Esophagus squamous epithelium (tissue), 5 donors: ENCODE data around the gene ATG3. TPM values are rescaled to one million over a fixed set of nuclear protein-coding genes. Genes with fewer than 3 reads are reported as not detected.

ENCODE experiments used
- DNase-seq: peaks from one replicate; lab custom pipeline; 2025; lab: John Stamatoyannopoulos, UW
- H3K27ac ChIP-seq, 4 donors: fragments of 200-600 bp; sonication (generic); one replicate each; pipeline ENCODE4 v1.5.1; 2016 to 2019; ENCODE audit warnings: mild to moderate bottlenecking in 1 of 4
- H3K27me3 ChIP-seq, 4 donors: fragments of 200-600 bp; sonication (generic); 1 replicate in 3 of 4; 2 replicates in 1 of 4; pipeline versions ENCODE4 v1.5.1 to v1.6.0; 2017 to 2021; ENCODE audit warnings: antibody characterized with exemption in 1 of 4
- H3K36me3 ChIP-seq, 3 donors: fragments of 200-600 bp; sonication (generic); one replicate each; pipeline ENCODE4 v1.5.1; 2016 to 2019
- H3K4me1 ChIP-seq, 3 donors: fragments of 200-600 bp; sonication (generic); one replicate each; pipeline ENCODE4 v1.5.1; 2017 to 2019
- H3K4me3 ChIP-seq, 4 donors: fragments of 200-600 bp; sonication (generic); 1 replicate in 3 of 4; 2 replicates in 1 of 4; pipeline ENCODE4 v1.5.1; 2016 to 2019; ENCODE audit warnings: mild to moderate bottlenecking in 2 of 4, moderate library complexity in 1 of 4
- H3K9me3 ChIP-seq, 3 donors: fragments of 200-600 bp; sonication (generic); one replicate each; pipeline ENCODE4 v1.5.1; 2016 to 2019
- POLR2A ChIP-seq, 4 donors: fragments of 450-650 bp; IDR thresholded peaks; one replicate each; pipeline ENCODE4 v1.6.1; 2017; ENCODE audit warnings: antibody characterized with exemption in 4 of 4, mild to moderate bottlenecking in 4 of 4, moderate library complexity in 3 of 4
- WGBS, 2 donors: methylation state at CpG; one replicate each; pipeline ENCODE4 v1.1.5; 2018; 5-methylcytosine and 5-hydroxymethylcytosine counted together
- intact Hi-C: fragments of 100-400 bp; cut with DNase I; formaldehyde crosslinking; loops from one replicate; pipeline ENCODE4 v1.15.0; 2022
- total RNA-seq, 4 donors: library from RNA; depleted of rRNA; stranded (reverse); fragments of >200 nt; gene quantifications; one replicate each; pipeline ENCODE4 v1.1.0, GENCODE V29; 2016
- TF ChIP-seq, protein P1 (sequence below), 6 experiments: fragments of 450-650 bp in 4 of 6; fragments of 200-600 bp in 2 of 6; sonication (generic) in 2 of 6; IDR thresholded peaks; one replicate each; pipeline ENCODE4 v1.5.1; 2016 to 2019; ENCODE audit warnings: antibody characterized with exemption in 6 of 6, mild to moderate bottlenecking in 4 of 6, moderate library complexity in 4 of 6
- donor health status: DM: yes; HTN: yes; CAD: no.

ATG3 gene
- total RNA-seq, 4 donors from 2014 or later: 48.3 to 58.6 (median 51.3) TPM

DNA sequence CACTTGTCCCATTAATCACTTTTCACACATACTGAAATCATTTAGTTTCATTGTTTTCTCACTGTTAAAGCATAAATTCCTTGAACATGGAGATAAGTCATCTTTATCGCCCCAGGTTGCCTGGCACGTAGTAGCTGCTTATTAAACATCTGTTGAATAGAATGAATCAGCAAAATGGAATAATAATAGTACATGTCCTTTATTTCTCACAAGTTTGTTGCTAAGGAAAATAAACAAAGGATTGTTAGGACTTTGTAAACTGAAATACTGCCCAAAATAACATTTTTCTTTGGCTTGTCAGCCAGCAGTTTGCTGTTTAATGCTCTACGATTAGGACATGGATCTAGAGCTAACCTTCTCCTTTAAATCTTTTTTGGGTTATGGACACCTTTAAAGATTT lies 17.9 kb upstream of the ATG3 start:
- TF ChIP-seq, protein P1, sequence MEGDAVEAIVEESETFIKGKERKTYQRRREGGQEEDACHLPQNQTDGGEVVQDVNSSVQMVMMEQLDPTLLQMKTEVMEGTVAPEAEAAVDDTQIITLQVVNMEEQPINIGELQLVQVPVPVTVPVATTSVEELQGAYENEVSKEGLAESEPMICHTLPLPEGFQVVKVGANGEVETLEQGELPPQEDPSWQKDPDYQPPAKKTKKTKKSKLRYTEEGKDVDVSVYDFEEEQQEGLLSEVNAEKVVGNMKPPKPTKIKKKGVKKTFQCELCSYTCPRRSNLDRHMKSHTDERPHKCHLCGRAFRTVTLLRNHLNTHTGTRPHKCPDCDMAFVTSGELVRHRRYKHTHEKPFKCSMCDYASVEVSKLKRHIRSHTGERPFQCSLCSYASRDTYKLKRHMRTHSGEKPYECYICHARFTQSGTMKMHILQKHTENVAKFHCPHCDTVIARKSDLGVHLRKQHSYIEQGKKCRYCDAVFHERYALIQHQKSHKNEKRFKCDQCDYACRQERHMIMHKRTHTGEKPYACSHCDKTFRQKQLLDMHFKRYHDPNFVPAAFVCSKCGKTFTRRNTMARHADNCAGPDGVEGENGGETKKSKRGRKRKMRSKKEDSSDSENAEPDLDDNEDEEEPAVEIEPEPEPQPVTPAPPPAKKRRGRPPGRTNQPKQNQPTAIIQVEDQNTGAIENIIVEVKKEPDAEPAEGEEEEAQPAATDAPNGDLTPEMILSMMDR (IDR thresholded peaks at IDR 0.05): no peak
- TF ChIP-seq POLR2A (IDR thresholded peaks at IDR 0.05): no peak
- H3K27me3 ChIP-seq: no peaks in the 10 kb centered on the region
- no peak for DNase-seq
- peaks cover 0 to 7% (median 0%) of the 10 kb centered on the region in 3 donors for H3K4me1 ChIP-seq
- WGBS, 2 donors: 38 to 43% methylated on average over 3 of the region's 3 CpGs
- no peak overlapping the region for H3K4me3 ChIP-seq
- no peaks in the 10 kb centered on the region for H3K9me3 ChIP-seq
- peaks cover 0 to 84% (median 9%) of the 10 kb centered on the region in 3 donors for H3K36me3 ChIP-seq
- H3K27ac ChIP-seq: no peak overlapping the region
- intact Hi-C loops: loop anchor here (10.0 kb wide), 1 partner anchor 245 kb away; no protein-coding TSS in a partner anchor

DNA sequence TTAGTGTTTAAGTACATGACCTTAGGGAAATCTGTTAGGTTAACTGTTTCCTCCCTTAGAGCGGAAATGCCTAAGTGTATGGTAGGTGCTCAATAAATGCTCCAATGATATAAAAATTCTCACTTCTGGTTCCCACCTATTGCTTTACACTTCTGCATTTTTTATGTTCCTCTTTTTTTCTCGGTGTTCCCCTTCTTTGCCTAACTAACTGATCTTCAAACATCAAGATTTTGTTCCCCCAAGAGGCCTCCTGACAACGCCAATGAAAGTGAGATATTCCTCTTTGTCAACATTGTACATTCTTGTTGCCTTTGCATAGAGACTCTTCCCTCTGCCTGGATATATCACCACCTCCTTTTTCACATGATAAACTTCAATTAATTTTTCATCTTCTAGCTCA lies 17.5 kb upstream of the ATG3 start:
- Histone ChIP-seq H3K4me3 (no peak overlapping the region), H3K27me3 (no peaks in the 10 kb centered on the region), H3K4me1 (peaks cover 0 to 7% (median 0%) of the 10 kb centered on the region in 3 donors), H3K9me3 (no peaks in the 10 kb centered on the region), H3K36me3 (peaks cover 0 to 84% (median 6%) of the 10 kb centered on the region in 3 donors), H3K27ac (no peak overlapping the region)
- no peak for DNase-seq
- no peak for TF ChIP-seq POLR2A (IDR thresholded peaks at IDR 0.05)
- TF ChIP-seq, protein P1 (IDR thresholded peaks at IDR 0.05): no peak
- intact Hi-C loops: no loop called here
- WGBS, 2 donors: 64 to 75% methylated on average over 3 of the region's 3 CpGs

DNA sequence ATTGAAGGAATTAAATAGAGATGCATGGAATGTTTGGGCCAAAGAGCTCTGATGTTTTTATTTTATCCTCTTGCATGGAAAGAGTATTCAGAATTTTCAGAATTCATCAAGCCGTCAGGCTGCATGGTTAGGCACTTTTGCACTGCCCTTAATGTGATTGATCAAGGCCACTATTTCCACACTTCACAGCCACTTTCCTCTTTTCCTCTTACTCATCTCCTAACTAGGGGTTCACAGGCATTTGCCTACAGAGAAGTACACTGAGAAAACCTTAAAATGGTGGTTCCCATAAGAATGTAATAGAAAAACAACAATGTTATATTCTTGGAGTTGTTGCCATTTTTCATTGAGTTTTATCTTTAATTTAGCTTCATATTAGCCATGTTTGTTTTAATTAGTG lies 10.9 kb upstream of the ATG3 start:
- Histone ChIP-seq H3K27me3 (no peaks in the 10 kb centered on the region), H3K9me3 (no peaks in the 10 kb centered on the region), H3K4me1 (peaks cover 0 to 4% (median 0%) of the 10 kb centered on the region in 3 donors), H3K27ac (no peak overlapping the region), H3K4me3 (no peak overlapping the region), H3K36me3 (peaks cover 0 to 86% (median 0%) of the 10 kb centered on the region in 3 donors)
- intact Hi-C loops: no loop called here
- 73 to 83% methylated on average over 1 of the region's 1 CpG for WGBS, 2 donors
- DNase-seq: no peak
- no peak for TF ChIP-seq POLR2A (IDR thresholded peaks at IDR 0.05)
- TF ChIP-seq, protein P1 (IDR thresholded peaks at IDR 0.05): no peak

DNA sequence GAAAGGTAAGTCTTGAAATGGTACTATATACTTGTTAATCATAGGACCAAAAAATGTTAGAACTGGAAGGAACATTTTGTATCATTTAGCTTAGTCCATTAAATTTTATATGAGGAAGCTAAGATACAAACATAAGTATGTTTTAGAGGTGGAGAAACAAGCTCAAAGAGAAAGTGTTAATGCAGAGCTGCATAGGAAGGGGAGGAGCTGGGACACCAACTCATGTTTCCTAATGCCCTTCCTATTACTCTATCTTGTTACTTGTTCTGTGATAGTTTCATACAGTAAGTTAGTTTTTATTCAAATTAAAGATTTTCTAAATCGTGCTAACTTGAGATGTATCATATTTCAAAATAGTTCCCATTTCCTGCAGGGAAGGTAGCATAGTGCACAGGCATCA lies 7.5 kb upstream of the ATG3 start:
- WGBS, 2 donors: 26 to 46% methylated on average over 1 of the region's 1 CpG
- intact Hi-C loops: no loop called here
- Histone ChIP-seq H3K4me3 (no peak overlapping the region), H3K9me3 (no peaks in the 10 kb centered on the region), H3K4me1 (peaks cover 0 to 7% (median 4%) of the 10 kb centered on the region in 3 donors), H3K27ac (no peak overlapping the region), H3K36me3 (peaks cover 0 to 90% (median 0%) of the 10 kb centered on the region in 3 donors), H3K27me3 (no peaks in the 10 kb centered on the region)
- no peak for DNase-seq
- TF ChIP-seq POLR2A (IDR thresholded peaks at IDR 0.05): no peak
- TF ChIP-seq, protein P1 (IDR thresholded peaks at IDR 0.05): no peak

DNA sequence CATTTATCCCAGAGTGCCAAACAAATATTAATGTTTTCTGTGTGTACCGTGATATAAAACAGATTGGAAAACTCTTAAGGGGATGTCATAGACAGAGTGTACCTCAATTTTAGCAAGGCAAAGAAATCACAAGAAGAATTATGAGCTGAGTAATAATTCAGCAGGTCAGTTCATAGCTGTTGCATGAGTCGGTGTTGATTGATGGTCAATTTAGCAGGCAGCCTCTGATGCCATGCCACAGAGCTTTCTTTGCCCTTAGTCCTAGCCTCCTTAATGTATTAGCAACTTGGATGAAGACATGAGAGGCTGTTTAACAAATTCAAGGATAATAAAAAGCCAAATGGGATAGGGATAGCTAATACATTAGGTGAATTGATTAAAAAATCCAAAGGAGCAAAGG lies 6.9 kb upstream of the ATG3 start:
- TF ChIP-seq, protein P1 (IDR thresholded peaks at IDR 0.05): no peak
- TF ChIP-seq POLR2A (IDR thresholded peaks at IDR 0.05): no peak
- DNase-seq: no peak
- 74 to 100% methylated on average over 2 of the region's 2 CpGs for WGBS, 2 donors
- H3K36me3 ChIP-seq: peaks cover 0 to 84% (median 0%) of the 10 kb centered on the region in 3 donors
- intact Hi-C loops: no loop called here
- no peak overlapping the region for H3K4me3 ChIP-seq
- H3K27ac ChIP-seq: no peak overlapping the region
- peaks cover 0 to 13% (median 4%) of the 10 kb centered on the region in 3 donors for H3K4me1 ChIP-seq
- H3K27me3 ChIP-seq: no peaks in the 10 kb centered on the region
- no peaks in the 10 kb centered on the region for H3K9me3 ChIP-seq
